Adipocyte (in vitro differentiated cells): ENCODE results near the gene LDLRAD1.

ENCODE experiments used
- DNase-seq: peaks from one replicate; pipeline ENCODE4 v3.0.0-alpha.2; 2015; ENCODE audit warnings: low read depth
- H3K27me3 ChIP-seq: replicated peaks from 2 replicates; pipeline ENCODE4 v1.7.0; 2013; ENCODE audit warnings: mild to moderate bottlenecking, low read length, moderate library complexity; ENCODE audit not compliant: control insufficient read depth, insufficient read depth
- H3K36me3 ChIP-seq: 2 replicates; pipeline ENCODE4 v1.7.0; 2013; ENCODE audit warnings: low read length, mild to moderate bottlenecking, moderate library complexity; ENCODE audit not compliant: control insufficient read depth, insufficient read depth, severe bottlenecking
- H3K4me1 ChIP-seq: 2 replicates; pipeline ENCODE4 v1.7.0; 2013; ENCODE audit warnings: mild to moderate bottlenecking, low read length, moderate library complexity; ENCODE audit not compliant: control insufficient read depth, insufficient read depth
- H3K4me3 ChIP-seq: 2 replicates; pipeline ENCODE4 v1.7.0; 2013; ENCODE audit warnings: mild to moderate bottlenecking, low read length, moderate library complexity
- H3K9ac ChIP-seq: 2 replicates; pipeline ENCODE4 v1.7.0; 2013; ENCODE audit warnings: mild to moderate bottlenecking, low read length, moderate library complexity
- H3K9me3 ChIP-seq: 2 replicates; pipeline ENCODE4 v1.7.0; 2013; ENCODE audit warnings: mild to moderate bottlenecking, low read length, moderate library complexity; ENCODE audit not compliant: control insufficient read depth

Gene LDLRAD1

GRCh38 chr1:54014009-54014629 is 3.9 kb downstream of the LDLRAD1 start:
- Histone ChIP-seq H3K27me3 (peaks cover 50% of the 10 kb centered on the region), H3K9me3 (no peaks in the 10 kb centered on the region), H3K36me3 (no peaks in the 10 kb centered on the region), H3K4me3 (no peak overlapping the region), H3K9ac (no peak overlapping the region), H3K4me1 (peaks cover 8% of the 10 kb centered on the region)
- DNase-seq = no peak

GRCh38 chr1:54013393-54014008 is 4.5 kb downstream of the LDLRAD1 start:
- H3K36me3 ChIP-seq = no peaks in the 10 kb centered on the region
- no peak overlapping the region for H3K9ac ChIP-seq
- DNase-seq = no peak
- peaks cover 52% of the 10 kb centered on the region for H3K27me3 ChIP-seq
- H3K9me3 ChIP-seq = no peaks in the 10 kb centered on the region
- H3K4me3 ChIP-seq = no peak overlapping the region
- H3K4me1 ChIP-seq = peaks cover 8% of the 10 kb centered on the region

DNA sequence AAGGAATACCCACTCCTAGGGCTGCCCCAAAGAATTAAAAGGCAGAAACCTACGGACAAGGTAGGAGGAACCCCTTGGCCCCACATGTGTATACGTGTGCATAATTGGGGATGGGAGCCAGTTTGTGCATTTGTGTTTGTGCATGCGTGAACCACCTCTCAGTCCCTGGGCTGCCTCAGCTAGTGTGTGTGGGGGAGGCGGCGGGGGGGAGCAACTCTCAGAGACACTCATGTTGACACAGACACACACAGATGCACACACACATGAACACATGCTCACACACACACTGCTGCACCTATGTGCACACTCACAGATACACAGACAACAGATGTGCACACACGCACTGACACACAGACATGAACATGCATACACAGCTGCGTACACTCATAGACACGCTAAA is 5.1 kb downstream of the LDLRAD1 start:
- DNase-seq = no peak
- H3K4me3 ChIP-seq = no peak overlapping the region
- peaks cover 52% of the 10 kb centered on the region for H3K27me3 ChIP-seq
- no peaks in the 10 kb centered on the region for H3K9me3 ChIP-seq
- H3K4me1 ChIP-seq = peaks cover 8% of the 10 kb centered on the region
- no peaks in the 10 kb centered on the region for H3K36me3 ChIP-seq
- H3K9ac ChIP-seq = no peak overlapping the region

DNA sequence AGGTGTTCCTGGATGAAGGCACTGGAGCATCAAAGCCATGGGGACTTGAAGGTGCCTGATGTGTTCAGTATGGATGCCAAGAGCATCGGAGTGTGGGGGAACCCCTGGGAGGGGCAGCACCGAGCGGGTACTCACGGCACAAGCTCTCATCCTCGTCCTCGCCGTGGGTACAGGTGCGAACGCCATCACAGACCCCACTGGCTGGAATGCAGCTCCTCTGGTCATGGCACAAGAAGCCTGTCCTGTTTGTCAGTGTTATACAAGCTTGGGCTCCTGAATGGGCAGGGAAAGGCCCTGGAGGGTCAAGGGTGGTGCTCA is 6.0 kb downstream of the LDLRAD1 start:
- H3K27me3 ChIP-seq = peaks cover 47% of the 10 kb centered on the region
- no peak for DNase-seq
- H3K9ac ChIP-seq = no peak overlapping the region
- no peak overlapping the region for H3K4me3 ChIP-seq
- no peaks in the 10 kb centered on the region for H3K36me3 ChIP-seq
- peaks cover 8% of the 10 kb centered on the region for H3K4me1 ChIP-seq
- no peaks in the 10 kb centered on the region for H3K9me3 ChIP-seq

- no peaks in the 10 kb centered on the region for H3K36me3 ChIP-seq
- H3K27me3 ChIP-seq = peaks cover 47% of the 10 kb centered on the region
- no peak overlapping the region for H3K4me3 ChIP-seq
- no peak overlapping the region for H3K9ac ChIP-seq
- H3K9me3 ChIP-seq = no peaks in the 10 kb centered on the region
- DNase-seq = no peak
- peaks cover 4% of the 10 kb centered on the region for H3K4me1 ChIP-seq
Measured at GRCh38 chr1:54011316-54012007, 6.5 kb downstream of the LDLRAD1 start.

- Histone ChIP-seq H3K4me1 (no peaks in the 10 kb centered on the region), H3K27me3 (peaks cover 51% of the 10 kb centered on the region), H3K36me3 (no peaks in the 10 kb centered on the region), H3K9ac (no peak overlapping the region), H3K4me3 (no peak overlapping the region), H3K9me3 (no peaks in the 10 kb centered on the region)
- DNase-seq = no peak
Measured at GRCh38 chr1:54010415-54011117, 7.4 kb downstream of the LDLRAD1 start.

- Histone ChIP-seq H3K4me3 (no peak overlapping the region), H3K4me1 (no peaks in the 10 kb centered on the region), H3K27me3 (peaks cover 51% of the 10 kb centered on the region), H3K9ac (no peak overlapping the region), H3K36me3 (no peaks in the 10 kb centered on the region), H3K9me3 (no peaks in the 10 kb centered on the region)
- DNase-seq = no peak
Measured at GRCh38 chr1:54009406-54009805, 8.6 kb downstream of the LDLRAD1 start.

DNA sequence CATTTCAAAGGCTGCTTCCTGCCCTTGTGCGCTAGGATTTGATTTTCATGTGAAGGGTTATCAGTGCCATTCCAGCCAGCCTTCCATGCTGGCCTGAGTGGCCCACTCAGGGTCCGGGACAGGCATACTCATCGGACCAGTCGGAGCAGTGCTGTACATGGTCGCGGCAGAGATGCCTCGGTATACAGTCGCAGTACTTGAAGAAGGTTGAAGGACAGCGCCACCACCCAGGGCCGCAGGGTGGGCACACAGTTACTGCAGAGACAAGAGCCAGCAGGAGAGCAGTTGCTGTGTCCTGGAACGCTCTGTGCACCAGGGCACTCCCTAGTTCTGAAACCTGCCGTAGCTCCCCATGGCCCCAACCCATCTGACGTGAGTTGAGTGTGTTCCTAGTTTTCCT is 9.1 kb downstream of the LDLRAD1 start:
- Histone ChIP-seq H3K9ac (no peak overlapping the region), H3K36me3 (no peaks in the 10 kb centered on the region), H3K4me1 (no peaks in the 10 kb centered on the region), H3K27me3 (peaks cover 50% of the 10 kb centered on the region), H3K9me3 (no peaks in the 10 kb centered on the region), H3K4me3 (no peak overlapping the region)
- DNase-seq = no peak

- Histone ChIP-seq H3K4me3 (no peak overlapping the region), H3K9me3 (no peaks in the 10 kb centered on the region), H3K27me3 (peaks cover 53% of the 10 kb centered on the region), H3K9ac (no peak overlapping the region), H3K36me3 (no peaks in the 10 kb centered on the region), H3K4me1 (no peaks in the 10 kb centered on the region)
- DNase-seq = no peak
Measured at GRCh38 chr1:54007613-54008012, 10.4 kb downstream of the LDLRAD1 start.

GRCh38 chr1:54006508-54006907 is 11.5 kb downstream of the LDLRAD1 start:
- no peaks in the 10 kb centered on the region for H3K4me1 ChIP-seq
- H3K27me3 ChIP-seq = peaks cover 55% of the 10 kb centered on the region
- no peak overlapping the region for H3K4me3 ChIP-seq
- no peak overlapping the region for H3K9ac ChIP-seq
- H3K9me3 ChIP-seq = no peaks in the 10 kb centered on the region
- no peaks in the 10 kb centered on the region for H3K36me3 ChIP-seq
- no peak for DNase-seq

GRCh38 chr1:54004481-54005049 is 13.4 kb downstream of the LDLRAD1 start:
- Histone ChIP-seq H3K4me3 (no peak overlapping the region), H3K27me3 (peaks cover 45% of the 10 kb centered on the region), H3K4me1 (no peaks in the 10 kb centered on the region), H3K36me3 (no peaks in the 10 kb centered on the region), H3K9me3 (no peaks in the 10 kb centered on the region), H3K9ac (no peak overlapping the region)
- DNase-seq = no peak
